A673 (cell line): ENCODE results near the gene PDE5A. TPM values are rescaled to one million over a fixed set of nuclear protein-coding genes. Genes with fewer than 3 reads are reported as not detected.

Source experiments
- BruUV-seq: library from RNA; stranded (reverse); fragments of 400-500 nt; replicated peaks from 2 replicates; lab custom pipeline; 2021; lab: Mats Ljungman, UMichigan
- CTCF ChIA-PET: fragments of 300-600 bp; sonication (Branson Sonifier 250); formaldehyde crosslinking; loops from one replicate; lab custom pipeline; 2022; ENCODE audit warnings: antibody characterized with exemption; lab: Charles Lee
- POLR2A ChIA-PET: fragments of 300-600 bp; sonication (Branson Sonifier 250); formaldehyde crosslinking; loops from one replicate; lab custom pipeline; 2022; ENCODE audit warnings: antibody characterized with exemption; ENCODE audit not compliant: low non-redundant PET; lab: Charles Lee
- DNase-seq: peaks from one replicate; pipeline ENCODE4 v3.0.0-alpha.2; 2015; ENCODE audit warnings: low spot score
- H3K27ac ChIP-seq: fragments of 200-600 bp; sonication (generic); 2 replicates; pipeline ENCODE4 v1.5.1; 2016; ENCODE audit warnings: mixed run types, low read depth, mild to moderate bottlenecking, mixed read lengths, antibody characterized with exemption, low read length; ENCODE audit not compliant: poor library complexity, severe bottlenecking
- H3K27me3 ChIP-seq: fragments of 200-600 bp; sonication (generic); replicated peaks from 2 replicates; pipeline ENCODE4 v1.6.1; 2017; ENCODE audit warnings: mixed run types, low read depth, mild to moderate bottlenecking, mixed read lengths, antibody characterized with exemption, low read length; ENCODE audit not compliant: insufficient read depth, poor library complexity
- H3K36me3 ChIP-seq: fragments of 200-600 bp; sonication (generic); 2 replicates; pipeline ENCODE4 v1.6.1; 2016; ENCODE audit warnings: mixed run types, mild to moderate bottlenecking, mixed read lengths, antibody characterized with exemption, low read length; ENCODE audit not compliant: insufficient read depth, poor library complexity, severe bottlenecking
- H3K4me1 ChIP-seq: fragments of 200-600 bp; sonication (generic); 2 replicates; pipeline ENCODE4 v1.6.1; 2017; ENCODE audit warnings: mixed run types, mild to moderate bottlenecking, mixed read lengths, antibody characterized with exemption, low read length; ENCODE audit not compliant: insufficient read depth, poor library complexity, severe bottlenecking
- H3K4me3 ChIP-seq: fragments of 200-600 bp; sonication (generic); 2 replicates; pipeline ENCODE4 v1.5.1; 2016; ENCODE audit warnings: low read depth, mixed run types, mild to moderate bottlenecking, mixed read lengths, low read length; ENCODE audit not compliant: poor library complexity, severe bottlenecking
- H3K9me3 ChIP-seq: fragments of 200-600 bp; sonication (generic); 2 replicates; pipeline ENCODE4 v1.6.1; 2016; ENCODE audit warnings: mixed run types, low read depth, mild to moderate bottlenecking, mixed read lengths, antibody characterized with exemption, low read length; ENCODE audit not compliant: poor library complexity, severe bottlenecking
- EZH2 ChIP-seq: fragments of 200-600 bp; sonication (generic); IDR thresholded peaks from 2 replicates; pipeline ENCODE4 v1.6.1; 2017; ENCODE audit warnings: borderline replicate concordance, low read depth, mild to moderate bottlenecking, mixed read lengths, antibody characterized with exemption, low read length; ENCODE audit not compliant: poor library complexity, severe bottlenecking
- intact Hi-C: fragments of 100-400 bp; cut with micrococcal nuclease; formaldehyde crosslinking; loops from one replicate; pipeline ENCODE4 v1.10.0; 2022; ENCODE audit not compliant: unreplicated experiment
- total RNA-seq: library from RNA; stranded (reverse); gene quantifications from 2 replicates; pipeline ENCODE4 v1.2.3, GENCODE V29; 2021
- TF ChIP-seq, protein P1 (sequence below): fragments of 300-800, 200-600 bp; sonication (generic); conservative IDR thresholded peaks from 2 replicates; pipeline ENCODE4 v1.5.1; 2017; ENCODE audit warnings: low read depth, mild to moderate bottlenecking, antibody characterized with exemption, low read length, moderate library complexity, mixed read lengths

The PDE5A gene
- total RNA-seq, 1 experiment from 2014 or later: 1.2 TPM

DNA sequence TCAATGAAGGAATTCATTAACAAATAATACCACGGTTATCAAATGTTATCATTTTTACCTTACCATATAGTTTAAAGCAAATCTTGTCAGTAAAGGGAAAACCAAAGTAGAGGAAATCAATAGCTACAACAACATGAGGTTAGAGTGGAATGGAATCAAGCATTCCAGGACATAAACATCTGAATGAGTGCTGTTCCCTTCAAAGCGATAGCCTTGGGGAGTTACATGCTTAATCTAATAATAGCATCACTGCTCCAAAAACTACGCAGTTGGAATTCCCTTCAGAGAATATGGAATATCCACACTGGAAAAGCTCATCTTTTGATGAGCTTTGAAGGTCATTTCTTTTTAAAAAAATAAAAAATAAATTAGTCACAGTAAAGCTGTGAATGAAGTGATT, 31.2 kb downstream of the PDE5A start:
- Histone ChIP-seq H3K27ac (no peak overlapping the region), H3K9me3 (no peaks in the 10 kb centered on the region), H3K27me3 (no peaks in the 10 kb centered on the region), H3K36me3 (no peaks in the 10 kb centered on the region), H3K4me1 (no peaks in the 10 kb centered on the region), H3K4me3 (no peak overlapping the region)
- intact Hi-C loops: no loop called here
- BruUV-seq: no TSS peak
- ChIA-PET CTCF (no interaction called here), POLR2A (no interaction called here)
- DNase-seq: no peak
- TF ChIP-seq, protein P1, sequence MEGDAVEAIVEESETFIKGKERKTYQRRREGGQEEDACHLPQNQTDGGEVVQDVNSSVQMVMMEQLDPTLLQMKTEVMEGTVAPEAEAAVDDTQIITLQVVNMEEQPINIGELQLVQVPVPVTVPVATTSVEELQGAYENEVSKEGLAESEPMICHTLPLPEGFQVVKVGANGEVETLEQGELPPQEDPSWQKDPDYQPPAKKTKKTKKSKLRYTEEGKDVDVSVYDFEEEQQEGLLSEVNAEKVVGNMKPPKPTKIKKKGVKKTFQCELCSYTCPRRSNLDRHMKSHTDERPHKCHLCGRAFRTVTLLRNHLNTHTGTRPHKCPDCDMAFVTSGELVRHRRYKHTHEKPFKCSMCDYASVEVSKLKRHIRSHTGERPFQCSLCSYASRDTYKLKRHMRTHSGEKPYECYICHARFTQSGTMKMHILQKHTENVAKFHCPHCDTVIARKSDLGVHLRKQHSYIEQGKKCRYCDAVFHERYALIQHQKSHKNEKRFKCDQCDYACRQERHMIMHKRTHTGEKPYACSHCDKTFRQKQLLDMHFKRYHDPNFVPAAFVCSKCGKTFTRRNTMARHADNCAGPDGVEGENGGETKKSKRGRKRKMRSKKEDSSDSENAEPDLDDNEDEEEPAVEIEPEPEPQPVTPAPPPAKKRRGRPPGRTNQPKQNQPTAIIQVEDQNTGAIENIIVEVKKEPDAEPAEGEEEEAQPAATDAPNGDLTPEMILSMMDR: no peak
- no peak for TF ChIP-seq EZH2

DNA sequence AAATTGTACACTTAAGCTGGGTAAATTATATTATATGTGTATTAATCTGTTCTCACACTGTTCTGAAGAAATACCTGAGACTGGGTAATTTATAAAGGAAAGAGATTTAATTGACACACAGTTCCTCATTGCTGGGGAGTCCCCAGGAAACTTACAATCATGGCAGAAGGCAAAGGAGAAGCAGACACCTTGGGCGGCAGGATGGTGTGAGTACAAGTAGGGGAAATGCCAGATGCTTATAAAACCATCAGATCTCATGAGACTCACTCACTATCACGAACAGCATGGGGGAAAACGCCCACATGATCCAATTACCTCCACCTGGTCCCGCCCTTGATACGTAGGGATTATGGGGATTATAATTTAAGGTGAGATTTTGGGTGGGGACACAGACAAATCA, 34.9 kb downstream of the PDE5A start:
- BruUV-seq: no TSS peak
- no peak overlapping the region for H3K4me3 ChIP-seq
- H3K9me3 ChIP-seq: no peaks in the 10 kb centered on the region
- H3K27me3 ChIP-seq: no peaks in the 10 kb centered on the region
- no peak for TF ChIP-seq EZH2
- TF ChIP-seq, protein P1: no peak
- DNase-seq: no peak
- no peaks in the 10 kb centered on the region for H3K36me3 ChIP-seq
- ChIA-PET CTCF (no interaction called here), POLR2A (no interaction called here)
- peaks cover 4% of the 10 kb centered on the region for H3K4me1 ChIP-seq
- intact Hi-C loops: no loop called here
- no peak overlapping the region for H3K27ac ChIP-seq

DNA sequence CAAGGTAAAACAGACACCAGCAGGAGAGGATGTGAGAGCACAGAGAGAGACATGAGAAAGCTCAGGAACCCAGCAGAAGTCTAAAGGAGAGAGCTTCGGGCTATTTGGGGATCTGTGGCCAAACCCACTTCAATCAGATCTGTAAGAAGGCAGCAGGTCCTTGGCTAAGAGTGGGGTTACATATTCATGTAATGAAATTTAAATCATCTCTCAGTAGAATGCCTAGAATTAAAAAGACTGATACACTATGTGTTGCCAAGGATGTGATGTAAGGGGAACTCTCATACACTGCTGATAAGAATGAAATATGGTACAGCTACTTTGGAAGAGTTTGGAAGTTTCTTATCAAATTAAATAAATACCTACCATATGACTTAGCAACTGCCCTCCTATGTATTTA, 35.8 kb downstream of the PDE5A start:
- no peak for DNase-seq
- CTCF ChIA-PET: no interaction called here
- Histone ChIP-seq H3K27ac (no peak overlapping the region), H3K27me3 (no peaks in the 10 kb centered on the region), H3K4me3 (no peak overlapping the region), H3K9me3 (no peaks in the 10 kb centered on the region), H3K36me3 (no peaks in the 10 kb centered on the region), H3K4me1 (peaks cover 4% of the 10 kb centered on the region)
- POLR2A ChIA-PET: no interaction called here
- TF ChIP-seq, protein P1: no peak
- no peak for TF ChIP-seq EZH2
- intact Hi-C loops: no loop called here
- BruUV-seq: no TSS peak
